ENCODE measurements around the gene COMP.

COMP gene

GRCh38 chr19:18759995-18760426, 31.1 kb downstream of the COMP start:
- DNase-seq (ENCODE audit: low read depth), result no peak
- H3K4me3 ChIP-seq (ENCODE audit: low read depth, low read length), result no peak overlapping the region

DNA sequence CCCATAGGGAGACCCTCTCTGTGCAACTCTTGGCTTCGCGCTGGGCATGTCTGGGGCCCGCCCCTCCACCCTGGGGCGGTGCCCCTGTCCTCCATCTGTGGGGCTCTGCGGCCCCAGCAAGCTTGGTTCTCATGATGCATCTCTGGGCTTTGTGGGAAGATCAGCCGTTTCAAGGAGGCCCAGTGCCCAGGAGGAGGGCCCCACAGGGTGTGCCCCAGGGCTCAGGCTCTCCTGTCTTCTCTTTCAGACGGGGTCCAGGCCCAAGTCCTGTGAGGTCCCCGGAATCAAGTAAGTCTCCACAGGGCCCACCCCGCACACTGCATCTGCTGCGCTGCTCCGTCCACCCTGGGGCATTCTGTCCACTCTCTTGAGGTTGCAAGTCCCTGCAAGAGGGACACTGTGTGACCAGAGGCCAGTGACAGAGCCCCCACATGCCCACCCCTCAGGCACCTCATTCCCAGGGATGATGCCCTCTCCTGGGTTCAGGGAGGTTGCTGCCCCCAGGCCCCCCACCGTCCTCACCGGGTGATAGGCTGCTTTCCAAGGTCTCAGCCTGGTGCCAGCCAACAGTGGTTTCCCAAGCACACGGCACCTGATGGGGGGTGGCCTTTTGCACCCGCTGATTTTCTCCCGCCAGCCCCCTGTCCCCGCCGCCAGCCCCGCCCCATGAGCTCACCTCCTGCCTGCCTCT, 31.7 kb downstream of the COMP start:
- DNase-seq (ENCODE audit: low read depth), result no peak
- no peak overlapping the region for H3K4me3 ChIP-seq (ENCODE audit: low read depth, low read length)

- no peak for DNase-seq (ENCODE audit: low read depth)
Measured at GRCh38 chr19:18756896-18757295, 34.2 kb downstream of the COMP start.

DNA sequence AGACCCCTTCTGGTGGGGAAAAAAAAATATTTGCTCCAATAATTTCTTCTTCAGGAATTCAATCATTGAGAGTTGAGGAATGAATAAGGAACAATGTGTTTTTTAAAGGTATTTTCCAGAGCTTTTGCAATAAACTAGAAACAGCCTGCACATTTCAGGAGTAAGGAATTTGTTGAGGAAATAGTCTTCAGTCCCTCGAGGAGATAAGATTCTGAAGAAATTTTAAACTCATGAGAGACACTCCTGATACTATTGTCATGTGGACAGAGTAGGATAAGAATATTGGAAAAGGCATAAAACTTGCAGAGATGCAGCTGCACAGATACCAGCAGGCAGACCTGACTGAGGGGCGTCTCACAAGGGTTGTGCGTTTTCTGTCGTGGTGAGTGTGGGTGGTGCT, 36.6 kb downstream of the COMP start:
- no peak for DNase-seq (ENCODE audit: low read depth)
- H3K4me3 ChIP-seq (ENCODE audit: low read depth, low read length), result no peak overlapping the region

More at GRCh38 chr19:18756896-18757295, 34.2 kb downstream of the COMP start:
- no peak overlapping the region for H3K4me3 ChIP-seq (ENCODE audit: low read depth, low read length)

GRCh38 chr19:18751571-18751970, 39.5 kb downstream of the COMP start:
- no peak overlapping the region for H3K4me3 ChIP-seq (ENCODE audit: low read depth, low read length)
- no peak for DNase-seq (ENCODE audit: low read depth)

DNA sequence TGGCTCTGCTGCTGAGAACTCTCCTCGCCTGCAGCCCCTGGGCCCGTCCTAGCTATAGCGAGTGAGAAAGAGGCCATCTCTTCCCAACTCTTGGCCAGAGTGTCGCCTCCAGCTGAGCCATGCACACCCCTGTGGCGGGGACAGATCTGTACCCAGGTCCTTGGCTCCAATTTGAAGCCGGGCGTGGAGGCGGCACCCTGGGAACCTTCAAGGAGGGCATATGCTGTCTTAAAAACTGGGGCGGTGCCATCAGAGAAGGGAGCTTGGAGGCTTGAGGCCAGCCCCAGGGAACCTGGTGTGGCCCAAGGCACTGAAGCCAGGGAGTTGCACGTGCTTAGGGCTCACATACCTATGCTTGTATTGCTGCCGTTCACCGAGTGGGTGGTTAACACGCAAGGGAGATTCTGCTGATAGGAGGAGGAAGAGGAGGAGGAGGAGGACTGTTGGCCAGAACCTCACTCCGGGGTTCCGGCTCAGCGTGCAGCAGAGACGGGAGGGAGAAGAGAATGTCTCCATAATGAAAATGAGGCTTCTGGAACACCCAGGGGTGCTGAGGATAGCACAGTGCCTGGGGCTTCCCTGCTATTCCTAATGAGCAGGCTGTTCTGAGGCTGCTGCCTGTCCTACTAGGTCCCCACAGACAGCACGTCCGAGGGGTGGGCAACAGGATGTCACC, 40.7 kb downstream of the COMP start:
- H3K4me3 ChIP-seq (ENCODE audit: low read depth, low read length), result no peak overlapping the region
- DNase-seq (ENCODE audit: low read depth), result no peak

DNA sequence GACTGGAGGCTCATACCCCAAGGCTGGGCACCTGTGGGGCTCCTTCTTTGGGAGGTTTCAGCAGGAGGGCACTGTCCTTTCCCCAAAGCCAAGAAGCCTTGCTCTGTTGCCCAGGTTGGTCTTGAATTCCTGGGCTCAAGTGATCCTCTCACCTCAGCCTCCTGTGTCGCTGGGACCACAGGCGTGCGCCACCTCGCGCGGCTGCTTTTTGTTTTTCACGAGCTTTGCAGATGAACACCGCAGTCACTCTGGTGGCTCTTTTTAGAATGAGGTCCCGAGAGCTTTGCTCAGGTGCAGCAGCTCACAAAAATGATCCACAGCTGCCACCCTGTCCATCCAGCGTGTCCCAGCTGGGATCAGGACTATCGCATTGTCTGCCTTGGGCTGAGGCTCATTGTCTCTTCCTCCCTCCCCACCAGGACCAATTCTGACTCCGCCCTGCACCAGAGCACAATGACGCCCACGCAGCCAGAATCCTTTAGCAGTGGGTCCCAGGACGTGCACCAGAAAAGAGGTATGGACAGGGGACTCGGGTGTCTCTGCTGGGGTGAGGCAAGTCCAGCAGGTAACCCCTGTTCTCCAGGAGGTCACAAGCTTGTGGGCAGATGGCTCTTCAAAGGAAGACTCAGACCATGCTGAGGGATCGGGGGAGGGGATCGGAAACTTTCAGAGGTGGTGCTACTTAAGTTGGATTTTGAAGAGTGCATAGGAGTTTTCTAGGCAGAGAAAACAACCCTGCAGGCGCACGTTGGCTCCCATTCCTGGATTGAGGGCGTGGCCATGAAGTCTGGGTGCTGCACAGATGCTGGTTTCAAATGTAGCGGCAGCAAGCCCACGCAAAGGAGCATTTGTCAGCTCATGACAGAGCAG, 41.5 kb downstream of the COMP start:
- DNase-seq (ENCODE audit: low read depth), result no peak
- no peak overlapping the region for H3K4me3 ChIP-seq (ENCODE audit: low read depth, low read length)

DNA sequence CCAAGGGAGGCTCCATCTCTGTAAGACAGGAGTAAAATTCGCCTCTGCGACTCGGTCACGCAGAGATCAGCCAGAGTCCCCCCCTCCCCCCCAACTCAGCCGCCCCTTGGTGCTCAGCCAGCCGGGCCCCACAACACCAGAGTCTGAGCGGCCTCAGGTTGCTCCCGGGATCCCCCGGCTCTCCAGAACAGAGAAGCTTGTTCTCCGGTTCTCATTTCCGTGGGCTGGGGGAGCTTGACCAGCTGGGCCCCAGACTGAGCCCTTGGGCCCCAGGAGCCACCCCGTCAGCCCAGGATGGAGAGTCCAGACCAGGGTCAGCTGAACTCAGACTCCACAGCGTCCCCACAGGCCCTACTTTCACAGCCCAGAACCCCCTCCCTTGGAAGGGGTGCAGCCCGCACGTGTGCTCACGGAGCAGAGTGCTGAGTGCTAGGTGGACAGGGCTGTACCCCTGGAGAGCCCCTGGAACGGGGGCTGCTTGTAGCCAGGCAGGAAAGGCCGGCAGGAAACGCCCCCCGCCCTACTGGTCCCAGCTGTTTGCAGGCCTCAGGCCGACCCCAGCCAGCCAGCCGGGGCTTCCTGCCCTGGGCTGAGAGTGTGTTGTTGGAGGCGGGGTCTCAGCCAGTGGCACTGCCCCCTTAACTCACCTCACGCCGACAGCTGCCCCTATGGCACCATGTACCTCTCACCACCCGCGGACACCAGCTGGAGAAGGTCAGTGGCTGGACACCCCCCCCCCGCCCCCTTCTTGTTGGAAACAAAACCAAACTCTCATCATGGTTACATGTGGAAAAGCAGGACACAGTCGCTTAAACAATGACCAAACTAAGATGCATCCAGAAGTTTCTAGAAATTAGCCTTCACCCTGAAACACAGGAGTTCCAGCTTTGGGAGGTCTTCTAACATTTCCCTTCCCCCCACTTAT, 44.4 kb downstream of the COMP start:
- no peak overlapping the region for H3K4me3 ChIP-seq (ENCODE audit: low read depth, low read length)
- no peak for DNase-seq (ENCODE audit: low read depth)

DNA sequence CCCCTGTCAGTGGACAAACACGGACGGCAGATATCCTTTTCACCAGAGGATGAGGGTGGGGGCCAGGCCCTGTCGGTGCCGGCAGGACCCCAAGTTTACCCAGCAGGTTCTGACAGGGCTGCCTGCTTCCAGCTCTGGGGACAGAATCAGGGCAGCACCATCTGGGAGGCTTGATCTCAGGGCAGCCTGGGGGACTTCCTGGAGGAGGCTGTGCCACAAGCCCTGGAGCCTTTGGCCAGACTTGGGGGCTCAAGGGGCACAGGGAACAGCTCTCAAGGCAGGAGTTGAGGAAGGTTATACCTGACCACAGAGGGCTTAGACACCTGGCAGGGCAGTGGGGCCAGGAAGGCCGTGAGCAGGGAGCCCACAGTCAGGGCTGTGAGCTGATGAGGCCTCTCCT, 45.2 kb downstream of the COMP start:
- no peak for DNase-seq (ENCODE audit: low read depth)
- H3K4me3 ChIP-seq (ENCODE audit: low read depth, low read length), result no peak overlapping the region

GRCh38 chr19:18745012-18745735, 45.9 kb downstream of the COMP start:
- no peak overlapping the region for H3K4me3 ChIP-seq (ENCODE audit: low read depth, low read length)
- no peak for DNase-seq (ENCODE audit: low read depth)

DNA sequence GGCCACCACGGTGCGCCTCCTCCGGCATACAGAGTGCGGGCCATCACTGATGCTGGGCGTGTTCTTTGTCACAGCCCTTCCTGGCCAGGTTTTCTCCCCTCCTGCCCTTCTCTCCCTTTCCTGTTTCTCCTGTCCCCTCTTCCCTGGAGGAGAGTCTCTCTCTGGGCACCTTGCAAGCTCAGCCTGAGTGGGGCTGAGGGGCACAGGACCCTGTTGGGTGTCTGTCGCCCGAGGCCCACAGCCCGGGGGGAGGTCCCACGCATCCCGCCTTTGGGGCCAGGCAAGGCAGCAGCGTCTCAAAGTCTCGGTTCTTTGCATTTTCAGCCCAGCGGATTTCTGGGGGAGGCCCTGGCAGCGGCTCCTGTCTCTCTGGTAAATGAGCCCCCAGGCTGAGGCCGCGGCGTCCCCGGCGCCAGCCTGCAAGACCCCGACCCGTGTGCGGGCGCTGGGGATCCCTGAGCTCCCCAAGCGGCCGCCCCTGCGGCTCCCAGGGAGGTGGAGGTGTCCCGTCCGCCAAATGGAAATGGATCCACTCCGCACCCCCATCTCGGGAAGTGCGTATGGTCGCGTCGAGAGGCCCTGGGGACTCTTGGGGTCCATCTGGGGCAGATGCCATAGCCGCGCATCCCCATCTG, 47.2 kb downstream of the COMP start:
- H3K4me3 ChIP-seq (ENCODE audit: low read depth, low read length), result no peak overlapping the region
- DNase-seq (ENCODE audit: low read depth), result no peak

DNA sequence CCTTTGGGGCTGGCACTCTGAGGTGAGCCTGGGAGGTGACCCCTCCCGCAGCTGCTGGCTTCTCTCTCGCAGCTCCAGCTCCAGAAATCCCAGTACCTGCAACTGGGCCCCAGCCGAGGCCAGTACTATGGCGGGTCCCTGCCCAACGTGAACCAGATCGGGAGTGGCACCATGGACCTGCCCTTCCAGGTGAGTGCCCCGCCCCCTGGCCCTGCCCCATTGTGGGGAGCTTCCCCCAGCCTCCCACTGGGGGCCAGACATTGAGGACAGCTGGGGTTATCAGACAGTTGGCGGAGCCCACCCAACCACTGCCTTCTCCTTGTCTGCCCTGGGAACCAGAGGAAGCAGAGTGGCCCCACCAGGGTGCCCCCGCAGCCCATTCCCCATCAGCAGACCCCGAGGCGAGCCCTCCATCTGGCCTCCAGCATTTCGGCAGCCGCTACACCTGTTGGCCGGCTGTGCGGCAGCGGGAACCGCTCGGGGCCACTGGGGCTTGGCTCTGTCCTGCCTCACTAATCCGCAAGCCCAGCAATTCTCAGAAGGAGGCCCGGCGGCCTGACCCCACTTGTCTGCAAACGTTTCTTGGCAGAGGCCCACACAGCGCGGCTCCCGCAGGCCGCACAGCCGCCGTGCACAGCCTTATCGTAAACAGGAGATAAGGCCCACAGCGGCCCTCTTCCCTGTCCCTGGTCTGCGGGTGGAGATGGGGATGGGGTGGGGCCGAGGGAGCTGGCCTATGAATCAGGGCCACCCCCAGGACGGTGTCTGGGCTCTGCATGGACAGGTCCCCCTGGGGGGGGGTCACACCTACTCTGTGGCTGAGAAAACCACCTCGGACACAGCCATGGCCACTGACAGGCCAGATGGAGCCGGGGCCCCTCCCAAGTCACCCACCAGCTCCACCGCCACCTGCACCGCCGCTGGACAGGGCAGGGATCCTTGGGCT, 48.0 kb downstream of the COMP start:
- no peak overlapping the region for H3K4me3 ChIP-seq (ENCODE audit: low read depth, low read length)
- no peak for DNase-seq (ENCODE audit: low read depth)

DNA sequence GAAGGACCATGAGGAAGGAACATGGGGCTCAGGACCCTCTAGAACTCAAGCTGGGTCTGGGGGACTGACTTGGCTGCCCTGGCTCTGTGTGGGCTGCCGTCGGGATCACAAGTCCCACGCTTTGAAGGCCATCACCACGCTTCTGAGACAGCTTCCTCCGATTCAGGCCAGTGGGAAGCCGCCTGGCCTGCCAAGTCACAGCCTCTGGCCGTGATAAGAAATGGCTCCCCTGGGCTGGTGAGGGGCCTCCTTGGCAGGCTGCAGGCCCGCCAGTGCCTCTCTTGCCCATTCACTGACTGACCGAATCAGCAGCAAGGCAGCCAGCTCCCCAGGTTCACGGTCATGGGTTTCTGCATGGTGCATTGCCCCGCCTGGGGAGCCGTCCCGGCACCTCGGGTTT, 48.8 kb downstream of the COMP start:
- no peak overlapping the region for H3K4me3 ChIP-seq (ENCODE audit: low read depth, low read length)
- DNase-seq (ENCODE audit: low read depth), result no peak

GRCh38 chr19:18741124-18742121, 49.7 kb downstream of the COMP start:
- no peak for DNase-seq (ENCODE audit: low read depth)
- no peak overlapping the region for H3K4me3 ChIP-seq (ENCODE audit: low read depth, low read length)

DNA sequence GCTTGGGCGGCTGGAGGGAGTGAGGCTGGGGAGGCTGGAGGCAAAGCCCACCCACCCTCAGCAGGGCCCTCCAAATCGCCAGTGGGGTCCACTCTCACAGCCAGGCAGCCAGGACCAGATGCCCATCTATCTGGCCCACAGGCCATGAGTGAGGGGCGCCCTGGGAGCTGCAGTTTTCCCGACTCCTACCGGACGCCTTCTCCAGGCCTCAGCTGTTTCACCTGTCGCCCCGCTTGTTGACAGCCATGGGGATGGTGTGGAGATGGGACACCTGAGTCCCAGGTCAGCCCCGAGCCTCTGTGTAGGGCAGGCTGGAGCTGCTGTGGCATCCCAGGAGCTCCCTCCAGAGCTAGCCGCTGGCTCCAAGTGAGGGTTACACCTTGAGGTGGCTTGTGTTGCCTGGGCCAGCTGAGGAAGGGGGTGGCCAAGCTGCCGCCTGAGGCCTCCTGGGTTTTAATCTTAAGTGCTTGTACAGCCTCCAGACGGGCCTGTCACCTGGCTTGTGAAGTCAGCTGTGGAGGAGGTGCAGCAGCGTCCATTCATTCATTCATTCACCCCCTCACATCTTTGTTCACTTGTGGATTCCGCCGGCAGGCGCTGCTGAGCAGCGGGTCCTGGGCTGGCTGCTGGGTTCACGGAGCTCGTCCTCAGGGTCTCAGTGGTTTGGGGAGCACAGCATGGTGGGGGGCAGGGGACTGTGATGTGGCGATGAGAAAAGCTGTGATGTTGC, 52.0 kb downstream of the COMP start:
- no peak for DNase-seq (ENCODE audit: low read depth)

More for the DNA sequence above, 52.0 kb downstream of the COMP start:
- no peak overlapping the region for H3K4me3 ChIP-seq (ENCODE audit: low read depth, low read length)

Measured in skeletal muscle cell (primary cell).